ENCODE measurements around the gene GGA2. TPM values are rescaled to one million over a fixed set of nuclear protein-coding genes. Genes with fewer than 3 reads are reported as not detected.
"Not testable (repeated sequence)": the region's sequence is repeated elsewhere in the genome, so short reads cannot be mapped to it uniquely, and the experiment has no call there.

GGA2 gene
- total and polyA plus RNA-seq, 2 donors (not counting 1 experiment from before 2014, with no cell fraction given), result 19.5 to 29.6 TPM

GRCh38 chr16:23484510-23485256 is 25.6 kb downstream of the GGA2 start:
- Histone ChIP-seq H3K9me3 (ENCODE audit: control insufficient read depth, insufficient read depth, low read depth, low read length) (no peaks in the 10 kb centered on the region), H3K79me2 (ENCODE audit: control insufficient read depth, insufficient read depth, low read length) (no peaks in the 10 kb centered on the region), H3K36me3 (ENCODE audit: control insufficient read depth, insufficient read depth, low read length) (peaks cover 34% of the 10 kb centered on the region), H4K20me1 (ENCODE audit: control insufficient read depth, extremely low read depth, insufficient read depth, low read length) (no peaks in the 10 kb centered on the region), H3K27me3 (ENCODE audit: control insufficient read depth, insufficient read depth, low read length) (no peaks in the 10 kb centered on the region), H3K4me1 (ENCODE audit: control insufficient read depth, extremely low read depth, insufficient read depth, low read length) (no peaks in the 10 kb centered on the region), H3K27ac (ENCODE audit: insufficient read depth, low read length) (no peak overlapping the region), H2AFZ (ENCODE audit: low read length) (no peak overlapping the region), H3K4me3 (replicated peaks in 1 of 4; ENCODE audit: control extremely low read depth in 1 of 4, insufficient read depth in 1 of 4, low read depth in 3 of 4, low read length in 4 of 4) (no peak overlapping the region), H3K4me2 (ENCODE audit: extremely low read depth, insufficient read depth, low read length) (no peak overlapping the region), H3K9ac (ENCODE audit: insufficient read depth, low read length) (no peak overlapping the region)
- no peak for DNase-seq (ENCODE audit: low read depth in 2 of 2)
- TF ChIP-seq CTCF (conservative IDR thresholded peaks at IDR 0.05 in 1 of 2, IDR thresholded peaks at IDR 0.05 in 1 of 2; ENCODE audit: low read depth in 1 of 2, low read length in 2 of 2), result no peak
- no peak for TF ChIP-seq EZH2 (IDR thresholded peaks at IDR 0.05; ENCODE audit: low read length, missing control alignments)

- H3K27me3 ChIP-seq (ENCODE audit: control insufficient read depth, insufficient read depth, low read length); H2AFZ ChIP-seq (ENCODE audit: low read length); DNase-seq (ENCODE audit: low read depth in 2 of 2); H3K4me1 ChIP-seq (ENCODE audit: control insufficient read depth, extremely low read depth, insufficient read depth, low read length); H4K20me1 ChIP-seq (ENCODE audit: control insufficient read depth, extremely low read depth, insufficient read depth, low read length); H3K9ac ChIP-seq (ENCODE audit: insufficient read depth, low read length); H3K4me3 ChIP-seq (replicated peaks in 1 of 4; ENCODE audit: control extremely low read depth in 1 of 4, insufficient read depth in 1 of 4, low read depth in 3 of 4, low read length in 4 of 4); H3K79me2 ChIP-seq (ENCODE audit: control insufficient read depth, insufficient read depth, low read length); H3K27ac ChIP-seq (ENCODE audit: insufficient read depth, low read length); H3K4me2 ChIP-seq (ENCODE audit: extremely low read depth, insufficient read depth, low read length); H3K9me3 ChIP-seq (ENCODE audit: control insufficient read depth, insufficient read depth, low read depth, low read length): not testable (repeated sequence)
- peaks cover 37% of the 10 kb centered on the region for H3K36me3 ChIP-seq (ENCODE audit: control insufficient read depth, insufficient read depth, low read length)
Observed at GRCh38 chr16:23483492-23483891, 26.8 kb downstream of the GGA2 start.

GRCh38 chr16:23482778-23483177 is 27.5 kb downstream of the GGA2 start:
- Histone ChIP-seq H3K4me1 (ENCODE audit: control insufficient read depth, extremely low read depth, insufficient read depth, low read length) (no peaks in the 10 kb centered on the region), H3K9me3 (ENCODE audit: control insufficient read depth, insufficient read depth, low read depth, low read length) (no peaks in the 10 kb centered on the region), H3K4me2 (ENCODE audit: extremely low read depth, insufficient read depth, low read length) (no peak overlapping the region), H3K27ac (ENCODE audit: insufficient read depth, low read length) (no peak overlapping the region), H2AFZ (ENCODE audit: low read length) (no peak overlapping the region), H3K79me2 (ENCODE audit: control insufficient read depth, insufficient read depth, low read length) (no peaks in the 10 kb centered on the region), H3K9ac (ENCODE audit: insufficient read depth, low read length) (no peak overlapping the region), H4K20me1 (ENCODE audit: control insufficient read depth, extremely low read depth, insufficient read depth, low read length) (no peaks in the 10 kb centered on the region), H3K4me3 (replicated peaks in 1 of 4; ENCODE audit: control extremely low read depth in 1 of 4, insufficient read depth in 1 of 4, low read depth in 3 of 4, low read length in 4 of 4) (no peak overlapping the region), H3K27me3 (ENCODE audit: control insufficient read depth, insufficient read depth, low read length) (no peaks in the 10 kb centered on the region), H3K36me3 (ENCODE audit: control insufficient read depth, insufficient read depth, low read length) (peaks cover 34% of the 10 kb centered on the region)
- DNase-seq (ENCODE audit: low read depth in 2 of 2), result no peak
- TF ChIP-seq CTCF (conservative IDR thresholded peaks at IDR 0.05 in 1 of 2, IDR thresholded peaks at IDR 0.05 in 1 of 2; ENCODE audit: low read depth in 1 of 2, low read length in 2 of 2), result no peak
- TF ChIP-seq EZH2 (IDR thresholded peaks at IDR 0.05; ENCODE audit: low read length, missing control alignments), result no peak
